ENCODE measurements around the gene REST. TPM values are rescaled to one million over a fixed set of nuclear protein-coding genes. Genes with fewer than 3 reads are reported as not detected.
"Not testable (repeated sequence)": the region's sequence is repeated elsewhere in the genome, so short reads cannot be mapped to it uniquely, and the experiment has no call there.

REST gene, protein sequence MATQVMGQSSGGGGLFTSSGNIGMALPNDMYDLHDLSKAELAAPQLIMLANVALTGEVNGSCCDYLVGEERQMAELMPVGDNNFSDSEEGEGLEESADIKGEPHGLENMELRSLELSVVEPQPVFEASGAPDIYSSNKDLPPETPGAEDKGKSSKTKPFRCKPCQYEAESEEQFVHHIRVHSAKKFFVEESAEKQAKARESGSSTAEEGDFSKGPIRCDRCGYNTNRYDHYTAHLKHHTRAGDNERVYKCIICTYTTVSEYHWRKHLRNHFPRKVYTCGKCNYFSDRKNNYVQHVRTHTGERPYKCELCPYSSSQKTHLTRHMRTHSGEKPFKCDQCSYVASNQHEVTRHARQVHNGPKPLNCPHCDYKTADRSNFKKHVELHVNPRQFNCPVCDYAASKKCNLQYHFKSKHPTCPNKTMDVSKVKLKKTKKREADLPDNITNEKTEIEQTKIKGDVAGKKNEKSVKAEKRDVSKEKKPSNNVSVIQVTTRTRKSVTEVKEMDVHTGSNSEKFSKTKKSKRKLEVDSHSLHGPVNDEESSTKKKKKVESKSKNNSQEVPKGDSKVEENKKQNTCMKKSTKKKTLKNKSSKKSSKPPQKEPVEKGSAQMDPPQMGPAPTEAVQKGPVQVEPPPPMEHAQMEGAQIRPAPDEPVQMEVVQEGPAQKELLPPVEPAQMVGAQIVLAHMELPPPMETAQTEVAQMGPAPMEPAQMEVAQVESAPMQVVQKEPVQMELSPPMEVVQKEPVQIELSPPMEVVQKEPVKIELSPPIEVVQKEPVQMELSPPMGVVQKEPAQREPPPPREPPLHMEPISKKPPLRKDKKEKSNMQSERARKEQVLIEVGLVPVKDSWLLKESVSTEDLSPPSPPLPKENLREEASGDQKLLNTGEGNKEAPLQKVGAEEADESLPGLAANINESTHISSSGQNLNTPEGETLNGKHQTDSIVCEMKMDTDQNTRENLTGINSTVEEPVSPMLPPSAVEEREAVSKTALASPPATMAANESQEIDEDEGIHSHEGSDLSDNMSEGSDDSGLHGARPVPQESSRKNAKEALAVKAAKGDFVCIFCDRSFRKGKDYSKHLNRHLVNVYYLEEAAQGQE
- total RNA-seq = 10 to 100 TPM; 26.2 to 27.9 TPM
- long read RNA-seq, full-length matches to known transcripts = 17 of 26 reads
- long read RNA-seq, partial matches to known transcripts = 1 of 26 reads
- long read RNA-seq, other reads (novel, unspliced or antisense) = 8 of 26 reads

DNA sequence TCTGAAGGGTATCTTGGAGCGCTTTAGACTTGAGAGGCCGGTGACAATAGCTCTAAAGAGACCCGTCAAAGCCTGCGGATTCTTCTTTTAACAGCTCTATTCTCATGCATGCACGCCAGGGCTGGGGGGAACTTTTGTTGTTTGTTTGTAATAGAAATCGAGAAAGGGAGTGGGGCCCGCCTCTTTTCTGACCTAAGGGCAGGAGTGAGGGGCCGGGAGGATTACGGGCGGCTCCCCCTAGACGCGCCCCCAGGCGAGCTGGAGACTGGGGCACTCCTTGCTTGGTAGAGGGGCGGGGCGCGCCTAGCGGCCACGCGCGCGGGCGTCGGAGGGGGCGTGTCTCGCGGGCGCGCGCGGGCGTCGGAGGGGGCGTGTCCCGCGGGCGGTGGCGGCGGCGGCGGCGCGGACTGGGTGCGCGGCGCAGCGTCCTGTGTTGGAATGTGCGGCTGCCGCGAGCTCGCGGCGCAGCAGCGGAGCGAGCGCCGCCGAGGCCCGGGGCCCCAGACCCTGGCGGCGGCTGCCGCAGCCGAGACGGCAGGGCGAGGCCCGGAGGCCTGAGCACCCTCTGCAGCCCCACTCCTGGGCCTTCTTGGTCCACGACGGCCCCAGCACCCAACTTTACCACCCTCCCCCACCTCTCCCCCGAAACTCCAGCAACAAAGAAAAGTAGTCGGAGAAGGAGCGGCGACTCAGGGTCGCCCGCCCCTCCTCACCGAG, at the start of gene REST:
Gene REST (plus strand): TSS at position 412 of the 717 bp plus-strand sequence. CDS start 2,739 bp downstream, outside the sequence.
- peak; percentile 83 to 85 for ATAC-seq
- peak; percentile 81 for DNase-seq
- intact Hi-C loops (cut with DNase I) = loop anchor here in 1 of 2 donors (10.0 kb wide), 1 partner anchor 207 kb away; the partner anchor contains the start of gene IGFBP7

DNA sequence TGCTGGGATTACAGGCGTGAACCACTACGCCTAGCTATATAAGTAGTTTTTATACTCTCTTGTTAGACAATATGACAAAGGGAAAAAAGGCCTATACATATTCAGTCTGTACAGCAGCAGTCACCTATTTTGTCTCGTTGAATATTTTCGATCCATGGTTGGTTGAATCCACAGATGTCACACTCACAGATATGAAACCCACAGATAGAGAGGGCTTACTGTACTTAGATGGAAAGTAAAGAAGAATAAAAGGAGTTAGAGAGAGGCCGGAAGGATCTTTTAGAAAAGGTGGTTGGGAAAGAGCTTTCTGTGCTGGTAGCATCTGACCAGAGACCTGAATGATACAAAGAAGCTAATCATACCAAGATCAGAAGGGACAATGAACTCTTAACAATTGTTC, 47.9 kb upstream of the REST start:
- DNase-seq = no peak
- intact Hi-C loops (cut with DNase I) = no loop called here
- no peak for ATAC-seq

DNA sequence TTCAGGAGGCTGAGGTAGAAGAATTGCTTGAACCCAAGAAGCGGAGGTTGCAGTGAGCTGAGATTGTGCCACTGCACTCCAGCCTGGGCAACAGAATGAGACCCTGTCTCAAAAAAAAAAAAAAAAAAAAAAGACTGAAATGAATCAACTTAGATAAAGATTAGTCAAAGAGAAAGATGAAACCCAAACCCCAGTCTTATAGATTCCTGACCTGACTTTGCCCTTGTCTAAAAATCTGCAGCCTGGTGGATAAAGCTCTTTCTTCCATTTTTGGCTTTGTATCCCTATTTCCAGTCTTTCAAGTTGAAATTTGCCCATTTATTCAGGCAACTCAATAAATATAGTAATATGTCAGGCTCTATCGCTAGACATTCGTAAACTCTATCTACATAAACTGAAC, 46.9 kb upstream of the REST start:
- intact Hi-C loops (cut with DNase I) = no loop called here
- no peak for DNase-seq
- no peak for ATAC-seq

DNA sequence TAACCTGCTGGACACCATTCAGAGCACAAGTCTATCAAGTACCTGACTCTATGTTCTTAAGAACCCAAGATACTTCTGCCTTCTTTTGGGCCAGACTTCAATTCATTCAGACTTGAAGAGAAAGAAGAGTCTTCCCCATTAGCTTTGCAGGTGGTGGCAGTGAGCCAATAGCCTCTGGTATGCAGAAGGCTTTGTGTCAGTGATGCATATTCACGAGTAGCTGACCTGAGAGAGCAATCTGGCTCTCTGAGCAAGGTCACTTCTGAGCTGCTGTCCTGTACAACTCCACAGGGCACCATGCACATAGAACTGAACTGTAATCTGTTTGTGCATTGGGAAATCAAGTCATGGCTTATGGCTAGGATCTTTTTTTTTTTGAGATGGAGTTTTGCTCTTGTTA, 46.3 kb upstream of the REST start:
- ATAC-seq = no peak
- DNase-seq = no peak

DNA sequence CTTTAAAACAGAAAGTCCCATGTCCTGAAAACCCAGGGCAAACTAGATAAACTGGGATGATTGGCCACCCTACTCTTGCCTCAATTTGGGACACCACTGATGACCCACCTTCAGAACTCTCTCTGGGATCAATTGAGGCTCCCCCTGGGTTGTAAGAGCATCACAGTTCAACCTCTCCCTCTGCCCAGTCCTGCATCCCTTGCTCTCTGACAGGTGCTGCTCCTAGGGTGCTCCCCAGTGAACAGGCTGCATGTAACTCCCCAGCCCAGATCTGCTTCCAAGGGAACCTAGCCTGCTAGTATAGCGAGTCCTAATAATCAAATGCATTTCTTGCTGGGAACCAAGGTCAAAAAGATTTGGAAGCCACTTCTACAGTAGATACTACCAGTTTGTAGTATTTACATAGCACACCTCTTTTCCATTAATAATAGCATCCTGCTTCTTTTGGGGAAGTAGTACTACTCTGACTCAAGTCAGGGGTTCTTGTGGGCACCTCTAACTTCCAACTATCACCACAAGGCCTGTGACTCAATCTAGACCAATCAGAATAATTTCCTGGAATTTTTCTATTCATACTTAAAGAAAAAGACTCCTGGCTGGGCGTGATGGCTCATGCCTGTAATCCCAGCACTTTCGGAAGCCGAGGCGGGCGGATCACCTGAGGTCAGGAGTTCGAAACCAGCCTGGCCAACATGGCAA, 44.1 kb upstream of the REST start:
- intact Hi-C loops (cut with DNase I) = no loop called here
- ATAC-seq = no peak
- DNase-seq = no peak

More for the DNA sequence above, 46.3 kb upstream of the REST start:
- intact Hi-C loops (cut with DNase I) = no loop called here

DNA sequence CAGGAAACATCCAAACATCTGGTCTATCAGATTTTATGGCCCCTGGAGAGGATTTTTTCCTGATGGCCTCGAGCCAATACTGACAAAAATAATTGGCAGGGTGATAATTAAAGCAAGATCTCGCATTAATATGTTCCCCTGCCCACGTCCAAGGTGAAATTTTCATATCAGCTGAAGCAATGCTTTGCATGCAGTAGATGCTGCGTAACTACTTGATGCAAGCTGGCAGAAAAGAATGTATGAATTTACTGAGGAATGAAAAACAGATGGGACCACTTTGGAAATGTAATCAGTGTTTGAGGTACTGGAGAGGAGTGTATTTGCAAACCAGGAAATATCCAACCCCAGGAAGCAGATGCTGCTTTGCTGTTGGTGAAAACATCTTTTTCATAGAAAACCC, 36.8 kb upstream of the REST start:
- ATAC-seq (no peak), DNase-seq (no peak)
- intact Hi-C loops (cut with DNase I) = no loop called here

DNA sequence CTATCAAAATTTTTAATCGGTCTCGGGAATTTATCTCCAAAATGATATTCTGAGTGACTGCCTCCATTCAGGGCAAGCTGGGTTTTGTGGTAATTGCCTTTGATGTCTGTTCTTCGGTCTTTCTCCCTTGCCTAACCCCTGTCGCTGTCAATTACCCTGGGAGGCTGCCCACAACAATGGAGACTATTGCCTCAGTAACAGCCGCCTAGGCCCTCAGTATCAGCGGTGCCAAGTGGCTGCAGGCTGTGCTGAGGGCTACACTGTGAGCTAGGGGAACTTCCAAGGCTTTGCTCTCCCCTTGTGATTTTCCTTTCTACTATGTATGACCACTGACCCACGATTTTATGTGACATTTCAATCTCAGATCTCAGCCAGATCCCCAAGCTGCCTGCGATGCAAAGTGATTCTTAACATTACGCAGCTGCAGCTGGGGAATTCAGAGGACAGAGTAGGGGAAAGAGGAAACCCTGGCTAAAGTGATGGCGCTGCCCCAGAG, 36.3 kb upstream of the REST start:
- DNase-seq (no peak), ATAC-seq (peak; percentile 41 to 89)
- intact Hi-C loops (cut with DNase I) = no loop called here

DNA sequence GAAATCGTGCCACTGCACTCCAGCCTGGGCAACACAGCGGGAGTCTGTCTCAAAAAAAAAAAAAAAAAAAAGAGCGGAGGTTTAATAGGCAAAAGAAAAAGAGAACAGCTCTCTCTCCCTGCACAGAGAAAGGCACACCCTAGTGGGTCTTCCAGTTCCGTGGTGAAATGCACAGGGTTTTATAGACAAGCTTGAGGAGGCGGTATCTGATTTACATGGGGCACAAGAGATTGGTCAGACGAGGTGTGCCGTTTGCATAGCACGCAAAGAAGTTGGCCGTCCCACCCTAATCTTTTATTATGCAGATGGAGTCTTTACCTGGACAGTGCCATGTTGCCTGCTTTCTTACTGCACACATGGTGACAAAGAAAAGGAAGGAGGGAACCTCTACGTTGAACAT, 33.5 kb upstream of the REST start:
- intact Hi-C loops (cut with DNase I) = no loop called here
- DNase-seq = no peak
- ATAC-seq = no peak

DNA sequence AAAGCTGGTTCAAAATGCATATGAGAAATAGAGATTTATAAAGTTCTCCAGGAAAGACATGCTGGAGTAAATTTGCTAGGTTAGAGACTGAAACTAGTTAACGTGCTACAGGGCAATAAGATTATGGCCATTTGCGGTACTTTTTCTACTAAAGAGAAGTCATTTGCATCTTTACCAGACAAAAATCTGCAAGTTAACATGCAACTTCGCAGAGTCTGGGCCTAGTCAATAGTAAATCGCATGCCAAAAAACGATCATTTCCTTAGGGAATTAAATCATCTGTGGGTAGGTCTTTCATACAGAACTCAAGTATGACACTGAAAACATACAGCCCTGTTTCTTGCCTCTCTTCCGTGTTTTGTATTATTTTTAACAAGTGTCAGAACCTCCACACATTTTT, 32.8 kb upstream of the REST start:
- DNase-seq (no peak), ATAC-seq (no peak)
- intact Hi-C loops (cut with DNase I) = no loop called here

DNA sequence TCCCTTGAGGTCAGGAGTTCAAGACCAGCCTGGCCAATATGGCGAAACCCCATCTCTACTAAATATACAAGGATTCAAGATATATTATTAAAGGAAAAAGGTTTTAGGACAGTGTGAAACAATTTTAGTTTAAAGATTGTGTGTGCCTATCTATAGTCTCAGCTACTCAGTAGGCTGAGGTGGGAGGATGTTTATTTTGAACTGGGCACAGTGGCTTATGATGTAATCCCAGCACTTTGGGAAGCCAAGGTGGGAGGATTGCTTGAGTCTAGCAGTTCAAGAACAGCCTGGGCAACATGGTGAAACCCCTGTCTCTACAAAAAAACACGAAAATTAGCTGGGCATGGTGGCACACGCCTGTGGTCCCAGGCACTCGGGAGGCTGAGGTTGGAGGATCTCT, 31.4 kb upstream of the REST start:
- no peak for DNase-seq
- intact Hi-C loops (cut with DNase I) = no loop called here
- no peak for ATAC-seq

DNA sequence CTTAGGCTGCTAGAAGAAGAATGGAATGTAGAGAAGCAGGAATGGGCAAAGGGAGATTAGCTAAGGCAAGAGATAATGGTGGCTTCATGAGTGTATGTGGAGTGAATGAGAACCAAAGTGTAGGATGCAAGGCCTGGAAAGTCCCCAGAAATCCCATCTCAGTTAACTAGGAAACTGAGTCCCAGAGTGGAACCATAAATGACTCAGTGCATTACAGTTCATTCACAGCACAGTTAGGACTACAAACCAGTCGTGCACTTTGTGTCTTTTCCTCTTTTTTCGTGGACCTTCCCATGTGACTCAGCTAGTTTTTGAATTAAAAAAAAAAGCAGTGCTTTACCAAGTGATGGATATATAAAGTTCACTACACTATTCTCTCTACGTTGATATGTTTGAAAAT, 27.7 kb upstream of the REST start:
- DNase-seq (no peak), ATAC-seq (no peak)
- intact Hi-C loops (cut with DNase I) = no loop called here

DNA sequence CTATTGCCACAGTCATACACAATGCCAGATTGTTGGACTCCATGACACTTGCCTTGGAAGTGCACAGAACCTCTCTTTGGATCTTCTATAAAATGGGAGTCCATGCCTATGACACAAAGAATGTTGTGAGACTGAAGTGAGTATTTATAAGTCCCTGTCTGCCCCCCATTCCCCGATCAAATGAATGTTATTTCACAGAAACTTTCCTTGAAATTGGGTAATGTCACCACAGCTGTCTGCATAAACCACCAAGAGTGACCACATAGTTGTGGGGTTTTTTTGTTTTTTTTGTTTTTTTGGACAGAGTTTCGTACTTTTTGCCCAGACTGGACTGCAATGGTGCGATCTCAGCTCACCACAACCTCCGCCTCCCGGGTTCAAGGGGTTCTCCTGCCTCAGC, 27.1 kb upstream of the REST start:
- no peak for DNase-seq
- intact Hi-C loops (cut with DNase I) = no loop called here
- no peak for ATAC-seq

DNA sequence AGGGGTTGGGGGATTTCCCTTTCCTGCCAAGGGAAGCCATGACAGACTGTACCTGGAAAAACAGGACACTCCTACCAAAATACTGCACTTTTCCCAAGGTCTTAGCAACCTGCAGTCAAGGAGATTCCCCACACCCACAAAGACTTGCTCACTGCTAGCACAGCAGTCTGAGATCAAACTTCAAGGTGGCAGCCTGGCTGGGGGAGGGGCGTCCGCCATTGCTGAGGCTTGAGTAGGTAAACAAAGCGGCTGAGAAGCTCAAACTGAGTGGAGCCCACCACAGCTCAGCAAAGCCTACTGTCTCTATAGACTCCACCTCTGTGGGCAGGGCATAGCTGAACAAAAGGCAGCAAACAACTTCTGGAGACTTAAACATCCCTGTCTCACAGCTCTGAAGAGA, 23.2 kb upstream of the REST start:
- DNase-seq; ATAC-seq; intact Hi-C loops (cut with DNase I): not testable (repeated sequence)

DNA sequence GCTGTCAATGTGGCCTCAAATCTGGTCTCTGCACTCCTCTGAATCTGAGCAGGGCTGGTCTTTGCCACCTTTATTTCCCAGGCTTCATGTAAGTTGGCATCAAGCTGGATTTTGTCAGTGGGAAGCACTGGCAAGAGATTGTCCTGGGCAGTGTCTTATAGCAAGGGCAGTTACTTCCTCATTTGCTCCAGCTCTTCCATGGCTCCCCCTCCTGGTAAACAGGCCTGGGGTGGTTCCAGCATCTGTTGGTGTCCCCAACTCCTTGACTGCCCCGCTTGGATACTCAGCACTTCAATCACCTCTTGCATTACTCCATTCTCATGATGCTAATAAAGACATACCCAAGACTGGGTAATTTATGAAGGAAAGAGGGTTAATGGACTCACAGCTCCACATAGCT, 15.0 kb upstream of the REST start:
- ATAC-seq (no peak), DNase-seq (no peak)
- intact Hi-C loops (cut with DNase I) = no loop called here

DNA sequence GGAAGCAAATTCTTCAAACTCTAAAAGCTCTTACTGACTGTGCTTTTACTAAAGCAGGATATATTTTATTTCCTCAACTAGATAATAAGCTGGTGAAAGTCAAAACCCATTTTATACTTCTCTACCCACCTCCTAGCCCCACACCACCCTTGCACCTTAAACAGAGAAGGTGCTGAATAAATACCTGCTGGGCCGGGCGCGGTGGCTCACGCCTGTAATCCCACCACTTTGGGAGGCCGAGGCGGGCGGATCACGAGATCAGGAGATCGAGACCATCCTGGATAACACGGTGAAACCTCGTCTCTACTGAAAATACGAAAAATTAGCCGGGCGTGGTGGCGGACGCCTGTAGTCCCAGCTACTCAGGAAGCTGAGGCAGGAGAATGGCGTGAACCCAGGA, 9.9 kb upstream of the REST start:
- ATAC-seq; DNase-seq; intact Hi-C loops (cut with DNase I): not testable (repeated sequence)

DNA sequence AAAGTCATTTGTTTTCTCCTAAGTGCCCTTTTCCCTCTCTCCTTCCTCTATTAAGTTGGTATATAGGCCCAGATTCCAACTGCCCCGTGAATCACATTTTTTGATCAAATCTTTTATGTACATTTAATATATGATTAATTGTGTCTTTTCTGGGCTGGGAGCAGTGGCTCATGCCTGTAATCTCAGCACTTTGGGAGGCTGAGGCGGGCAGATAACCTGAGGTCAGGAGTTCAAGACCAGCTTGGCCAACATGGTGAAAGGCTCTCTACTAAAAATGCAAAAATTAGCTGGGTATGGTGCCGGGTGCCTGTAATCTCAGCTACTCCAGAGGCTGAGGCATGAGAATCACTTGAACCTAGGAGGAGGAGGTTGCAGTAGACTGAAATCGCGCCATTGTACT, 7.5 kb upstream of the REST start:
- intact Hi-C loops (cut with DNase I) = loop anchor here in 1 of 2 donors (10.0 kb wide), 1 partner anchor 215 kb away; the partner anchor contains the start of gene IGFBP7
- DNase-seq, ATAC-seq: not testable (repeated sequence)

DNA sequence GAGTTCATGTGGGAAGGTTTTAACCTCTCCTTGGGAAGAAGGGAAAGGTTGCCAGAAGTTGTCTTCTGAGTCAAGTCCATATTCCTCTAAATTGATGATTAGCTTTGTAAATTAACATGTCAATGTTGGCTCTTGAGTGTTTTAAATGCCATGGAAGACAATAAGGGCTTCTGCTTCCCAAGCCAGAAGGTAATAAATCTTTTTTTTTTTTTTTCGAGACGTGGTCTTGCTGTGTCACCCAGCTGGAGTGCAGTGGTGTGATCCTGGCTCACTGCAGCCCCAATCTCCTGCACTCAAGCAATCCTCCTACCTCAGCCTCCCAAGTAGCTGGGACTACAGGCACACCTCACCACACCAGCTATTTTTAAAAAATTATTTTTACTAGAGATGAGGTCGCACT, 5.0 kb upstream of the REST start:
- no peak for DNase-seq
- ATAC-seq = no peak
- intact Hi-C loops (cut with DNase I) = loop anchor here in 1 of 2 donors (10.0 kb wide), 1 partner anchor 212 kb away; the partner anchor contains the start of gene IGFBP7

DNA sequence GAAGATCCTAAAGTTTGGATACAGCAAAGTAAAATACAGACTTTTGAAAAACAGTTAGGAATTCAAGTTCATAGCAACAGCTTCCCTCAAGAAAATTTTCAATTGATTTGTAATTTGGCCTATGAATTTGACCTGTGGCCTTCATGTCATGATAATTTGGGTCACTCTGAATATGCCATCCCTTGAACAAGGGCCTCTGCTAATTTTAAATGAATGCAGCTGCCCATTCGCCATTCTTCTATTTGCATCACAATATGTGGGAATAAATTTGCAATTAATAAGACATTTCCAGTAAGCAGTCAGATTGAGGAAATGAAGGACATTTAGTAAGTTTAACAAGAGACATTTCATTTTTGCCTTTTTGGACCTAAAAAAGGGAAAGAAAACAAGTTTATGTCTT, 1.9 kb upstream of the REST start:
- ATAC-seq (no peak), DNase-seq (no peak)
- intact Hi-C loops (cut with DNase I) = loop anchor here in 1 of 2 donors (10.0 kb wide), 1 partner anchor 209 kb away; the partner anchor contains the start of gene IGFBP7
